ACC112 (cell line): Measurements from ENCODE around the gene RASGRP3.

Source experiments
- H2AFZ ChIP-seq: fragments of 200-600 bp; sonication (generic); one replicate; pipeline ENCODE4 v1.6.0; 2017; ENCODE audit warnings: antibody characterized with exemption, low read length; ENCODE audit not compliant: unreplicated experiment
- H3K27ac ChIP-seq: fragments of 200-600 bp; sonication (generic); 2 replicates; pipeline ENCODE4 v1.5.1; 2014; ENCODE audit warnings: low read depth, mild to moderate bottlenecking, antibody characterized with exemption, low read length, moderate library complexity
- H3K27me3 ChIP-seq: fragments of 200-600 bp; sonication (generic); 2 replicates; pipeline ENCODE4 v1.6.1; 2014; ENCODE audit warnings: mild to moderate bottlenecking, antibody characterized with exemption, low read length, moderate library complexity, mixed read lengths; ENCODE audit not compliant: insufficient read depth
- H3K36me3 ChIP-seq: fragments of 200-600 bp; sonication (generic); 2 replicates; pipeline ENCODE4 v1.6.1; 2016; ENCODE audit warnings: mild to moderate bottlenecking, antibody characterized with exemption, low read length, moderate library complexity, mixed read lengths; ENCODE audit not compliant: insufficient read depth
- H3K4me1 ChIP-seq: fragments of 200-600 bp; sonication (generic); one replicate; pipeline ENCODE4 v1.6.1; 2016; ENCODE audit warnings: low read length, mixed read lengths; ENCODE audit not compliant: insufficient read depth, unreplicated experiment, control insufficient read depth
- H3K4me3 ChIP-seq: fragments of 200-600 bp; sonication (generic); 2 replicates; pipeline ENCODE4 v1.5.1; 2014; ENCODE audit warnings: mild to moderate bottlenecking, low read depth, low read length
- H3K79me2 ChIP-seq: fragments of 200-600 bp; sonication (generic); one replicate; pipeline ENCODE4 v1.6.0; 2016; ENCODE audit warnings: low read length; ENCODE audit not compliant: control insufficient read depth, unreplicated experiment, insufficient read depth

Gene RASGRP3

GRCh38 chr2:33477473-33478468, 1.3 kb downstream of the RASGRP3 start:
- H3K4me1 ChIP-seq: peaks cover 8% of the 10 kb centered on the region
- H3K36me3 ChIP-seq: no peaks in the 10 kb centered on the region
- H3K79me2 ChIP-seq: no peaks in the 10 kb centered on the region
- H3K27me3 ChIP-seq: no peaks in the 10 kb centered on the region
- H3K27ac ChIP-seq: no peak overlapping the region
- H2AFZ ChIP-seq: no peak overlapping the region
- H3K4me3 ChIP-seq: no peak overlapping the region

- H3K27me3 ChIP-seq: no peaks in the 10 kb centered on the region
- peaks cover 8% of the 10 kb centered on the region for H3K4me1 ChIP-seq
- no peaks in the 10 kb centered on the region for H3K79me2 ChIP-seq
- H3K4me3 ChIP-seq: no peak overlapping the region
- H3K36me3 ChIP-seq: no peaks in the 10 kb centered on the region
- no peak overlapping the region for H2AFZ ChIP-seq
- H3K27ac ChIP-seq: no peak overlapping the region
Observed at GRCh38 chr2:33478968-33479731, 2.7 kb downstream of the RASGRP3 start.

- Histone ChIP-seq H3K36me3 (no peaks in the 10 kb centered on the region), H3K79me2 (no peaks in the 10 kb centered on the region), H3K27me3 (no peaks in the 10 kb centered on the region), H3K4me3 (no peak overlapping the region), H3K4me1 (no peaks in the 10 kb centered on the region), H2AFZ (no peak overlapping the region), H3K27ac (no peak overlapping the region)
Observed at GRCh38 chr2:33482518-33482917, 6.1 kb downstream of the RASGRP3 start.

GRCh38 chr2:33484042-33484621, 7.7 kb downstream of the RASGRP3 start:
- H3K4me3 ChIP-seq: no peak overlapping the region
- no peaks in the 10 kb centered on the region for H3K36me3 ChIP-seq
- H3K79me2 ChIP-seq: no peaks in the 10 kb centered on the region
- H3K27me3 ChIP-seq: 0 out of 2 replicates have a peak, but pooled peaks cover 1% of the 10 kb centered on the region
- no peak overlapping the region for H2AFZ ChIP-seq
- no peaks in the 10 kb centered on the region for H3K4me1 ChIP-seq
- H3K27ac ChIP-seq: no peak overlapping the region

DNA sequence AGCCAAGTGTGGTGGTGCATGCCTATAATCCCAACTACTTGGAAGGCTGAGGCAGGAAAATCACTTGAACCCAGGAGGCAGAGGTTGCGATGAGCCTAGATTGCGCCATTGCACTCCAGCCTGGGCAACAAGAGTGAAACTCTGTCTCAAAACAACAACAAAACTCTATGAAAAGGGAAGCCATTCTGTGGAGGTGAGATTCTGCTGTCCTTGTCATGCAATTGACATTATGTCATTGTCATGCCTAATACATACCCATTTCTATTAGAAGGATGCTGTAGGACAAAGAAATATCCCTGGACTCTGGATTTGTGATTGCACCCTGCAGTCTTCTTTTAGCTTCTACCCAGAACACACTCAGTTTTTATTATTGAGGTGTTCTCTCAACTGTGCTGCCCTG, 8.6 kb downstream of the RASGRP3 start:
- Histone ChIP-seq H3K27ac (no peak overlapping the region), H3K4me1 (no peaks in the 10 kb centered on the region), H3K79me2 (no peaks in the 10 kb centered on the region), H3K4me3 (no peak overlapping the region), H2AFZ (no peak overlapping the region), H3K27me3 (0 out of 2 replicates have a peak, but pooled peaks cover 3% of the 10 kb centered on the region), H3K36me3 (no peaks in the 10 kb centered on the region)

GRCh38 chr2:33486544-33486943, 10.1 kb downstream of the RASGRP3 start:
- Histone ChIP-seq H3K36me3 (no peaks in the 10 kb centered on the region), H3K27me3 (0 out of 2 replicates have a peak, but pooled peaks cover 3% of the 10 kb centered on the region), H3K79me2 (no peaks in the 10 kb centered on the region), H3K4me1 (no peaks in the 10 kb centered on the region), H3K27ac (no peak overlapping the region), H3K4me3 (no peak overlapping the region), H2AFZ (no peak overlapping the region)

DNA sequence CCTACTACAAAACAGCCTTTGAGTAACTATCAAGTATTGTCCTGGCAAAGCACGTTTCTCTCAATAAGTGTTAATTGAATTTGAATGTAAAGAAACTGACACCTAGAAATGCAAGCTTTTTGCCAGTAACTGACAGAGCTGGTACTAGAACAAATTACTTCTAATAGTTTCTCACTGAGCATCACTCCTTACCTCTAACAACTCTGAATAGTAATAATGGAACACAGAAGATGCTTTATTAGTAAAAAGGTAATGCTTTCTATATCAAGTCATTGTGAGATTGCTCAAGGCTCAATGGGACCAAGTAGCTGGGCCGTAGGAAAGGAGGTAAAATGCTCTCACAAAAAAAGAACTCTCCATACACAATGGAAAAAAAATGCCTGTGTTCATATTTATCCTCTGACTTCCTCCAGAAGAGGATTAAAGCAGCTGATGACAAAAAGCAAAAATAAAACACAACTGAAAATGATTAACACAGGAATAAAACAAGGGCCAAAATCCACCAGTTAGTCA, 11.8 kb downstream of the RASGRP3 start:
- no peaks in the 10 kb centered on the region for H3K79me2 ChIP-seq
- no peak overlapping the region for H3K4me3 ChIP-seq
- no peak overlapping the region for H2AFZ ChIP-seq
- no peaks in the 10 kb centered on the region for H3K36me3 ChIP-seq
- H3K27ac ChIP-seq: no peak overlapping the region
- H3K27me3 ChIP-seq: peaks cover 5% of the 10 kb centered on the region; the same call in 1 of the 2 replicates
- no peaks in the 10 kb centered on the region for H3K4me1 ChIP-seq

- H3K4me3 ChIP-seq: no peak overlapping the region
- H3K4me1 ChIP-seq: no peaks in the 10 kb centered on the region
- no peaks in the 10 kb centered on the region for H3K36me3 ChIP-seq
- H3K27ac ChIP-seq: no peak overlapping the region
- peaks cover 6% of the 10 kb centered on the region; the same call in 1 of the 2 replicates for H3K27me3 ChIP-seq
- no peaks in the 10 kb centered on the region for H3K79me2 ChIP-seq
- H2AFZ ChIP-seq: no peak overlapping the region
Observed at GRCh38 chr2:33488715-33489540, 12.5 kb downstream of the RASGRP3 start.

DNA sequence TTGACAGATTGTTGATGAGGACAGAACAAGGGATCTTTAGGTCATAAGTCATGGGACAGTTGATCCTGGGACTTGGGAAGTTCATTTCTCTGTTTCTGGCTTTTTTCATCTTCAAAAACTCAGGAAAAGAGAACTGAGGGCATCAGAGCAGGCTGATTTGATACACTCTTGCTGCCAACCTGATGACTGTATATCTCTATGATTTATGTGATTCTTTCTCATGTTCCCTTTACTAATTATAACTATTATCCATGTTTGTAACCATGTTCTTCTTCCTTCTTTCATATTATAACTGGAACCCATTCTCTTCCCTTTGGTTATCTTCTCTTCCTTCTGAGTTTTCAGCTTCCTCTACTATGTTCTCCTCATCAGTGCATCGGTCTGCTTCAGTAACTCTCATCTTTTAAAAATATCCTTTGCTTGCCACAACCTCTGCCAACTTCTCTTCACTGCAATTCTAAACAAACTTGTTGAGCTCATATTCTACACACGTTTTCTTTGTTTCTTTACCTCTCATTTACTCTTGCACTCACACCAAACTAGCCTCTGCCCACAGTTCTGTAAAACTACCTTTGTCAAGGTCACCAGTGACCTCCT, 13.5 kb downstream of the RASGRP3 start:
- Histone ChIP-seq H2AFZ (no peak overlapping the region), H3K27ac (no peak overlapping the region), H3K27me3 (peaks cover 6% of the 10 kb centered on the region; the same call in 1 of the 2 replicates), H3K36me3 (no peaks in the 10 kb centered on the region), H3K4me1 (no peaks in the 10 kb centered on the region), H3K4me3 (no peak overlapping the region), H3K79me2 (no peaks in the 10 kb centered on the region)
